Measurements from ENCODE around the gene MYO18A. TPM values are rescaled to one million over a fixed set of nuclear protein-coding genes. Genes with fewer than 3 reads are reported as not detected.
A peak's percentile ranks its signal among the peaks of the same experiment; 100 is the strongest.

MYO18A gene
- polyA plus RNA-seq, 1 donor (not counting 4 experiments of a cell fraction or from before 2014, with no cell fraction given) = 20.0 TPM

- no peak for DNase-seq (ENCODE audit: low read depth, low spot score)
- no peak overlapping the region for H2AFZ ChIP-seq (ENCODE audit: control insufficient read depth, low read length)
- dilution Hi-C loops (cut with MboI; ENCODE audit: extremely low pct_ligation_motif_present, low sequenced_read_pairs) = no loop called here
- TF ChIP-seq CTCF (optimal IDR thresholded peaks at IDR 0.05 in 1 of 3, IDR thresholded peaks at IDR 0.05 in 1 of 3, conservative IDR thresholded peaks at IDR 0.05 in 1 of 3; ENCODE audit: extremely low read depth in 1 of 3, insufficient read depth in 2 of 3, low read length in 3 of 3) (no peak), EZH2 (IDR thresholded peaks at IDR 0.05; ENCODE audit: low read length) (no peak)
- H3K27me3 ChIP-seq (ENCODE audit: control insufficient read depth, extremely low read depth, insufficient read depth, low read length) = peaks cover 23% of the 10 kb centered on the region
- H4K20me1 ChIP-seq (ENCODE audit: control insufficient read depth, extremely low read depth, insufficient read depth, low read length) = no peaks in the 10 kb centered on the region
- H3K9me1 ChIP-seq (ENCODE audit: control insufficient read depth, extremely low read depth, insufficient read depth, low read length) = no peaks in the 10 kb centered on the region
- H3K9ac ChIP-seq (ENCODE audit: control insufficient read depth, extremely low read depth, insufficient read depth, low read length) = no peak overlapping the region
- FAIRE-seq = no peak
- H3K4me1 ChIP-seq (ENCODE audit: control insufficient read depth, extremely low read depth, insufficient read depth, low read length) = peaks cover 6% of the 10 kb centered on the region
- peak overlapping the region; percentile 51 for H3K4me2 ChIP-seq (ENCODE audit: control insufficient read depth, extremely low read depth, insufficient read depth, low read depth, low read length)
- H3K79me2 ChIP-seq (ENCODE audit: control insufficient read depth, insufficient read depth, low read length) = no peaks in the 10 kb centered on the region
- no peaks in the 10 kb centered on the region for H3K36me3 ChIP-seq (ENCODE audit: control insufficient read depth in 2 of 2, extremely low read depth in 1 of 2, insufficient read depth in 2 of 2, low read length in 2 of 2)
- no peak overlapping the region for H3K4me3 ChIP-seq (ENCODE audit: control insufficient read depth in 2 of 3, extremely low read depth in 1 of 3, insufficient read depth in 2 of 3, low read depth in 1 of 3, low read length in 3 of 3)
- H3K9me3 ChIP-seq (ENCODE audit: control insufficient read depth, low read depth, low read length) = no peaks in the 10 kb centered on the region
- H3K27ac ChIP-seq (ENCODE audit: control insufficient read depth, insufficient read depth, low read length) = no peak overlapping the region
These were observed 110.6 kb downstream of the MYO18A start for GRCh38 chr17:29069526-29070041.

GRCh38 chr17:29068818-29069217 is 111.4 kb downstream of the MYO18A start:
- Histone ChIP-seq H2AFZ (ENCODE audit: control insufficient read depth, low read length) (no peak overlapping the region), H3K27me3 (ENCODE audit: control insufficient read depth, extremely low read depth, insufficient read depth, low read length) (peaks cover 23% of the 10 kb centered on the region), H3K9me3 (ENCODE audit: control insufficient read depth, low read depth, low read length) (no peaks in the 10 kb centered on the region), H3K4me3 (ENCODE audit: control insufficient read depth in 2 of 3, extremely low read depth in 1 of 3, insufficient read depth in 2 of 3, low read depth in 1 of 3, low read length in 3 of 3) (no peak overlapping the region), H3K9me1 (ENCODE audit: control insufficient read depth, extremely low read depth, insufficient read depth, low read length) (no peaks in the 10 kb centered on the region), H3K4me1 (ENCODE audit: control insufficient read depth, extremely low read depth, insufficient read depth, low read length) (peaks cover 6% of the 10 kb centered on the region), H3K79me2 (ENCODE audit: control insufficient read depth, insufficient read depth, low read length) (no peaks in the 10 kb centered on the region), H4K20me1 (ENCODE audit: control insufficient read depth, extremely low read depth, insufficient read depth, low read length) (no peaks in the 10 kb centered on the region), H3K36me3 (ENCODE audit: control insufficient read depth in 2 of 2, extremely low read depth in 1 of 2, insufficient read depth in 2 of 2, low read length in 2 of 2) (no peaks in the 10 kb centered on the region), H3K9ac (ENCODE audit: control insufficient read depth, extremely low read depth, insufficient read depth, low read length) (no peak overlapping the region), H3K4me2 (ENCODE audit: control insufficient read depth, extremely low read depth, insufficient read depth, low read depth, low read length) (no peak overlapping the region), H3K27ac (ENCODE audit: control insufficient read depth, insufficient read depth, low read length) (no peak overlapping the region)
- DNase-seq (ENCODE audit: low read depth, low spot score) (no peak), FAIRE-seq (no peak)
- dilution Hi-C loops (cut with MboI; ENCODE audit: extremely low pct_ligation_motif_present, low sequenced_read_pairs) = no loop called here
- TF ChIP-seq CTCF (optimal IDR thresholded peaks at IDR 0.05 in 1 of 3, IDR thresholded peaks at IDR 0.05 in 1 of 3, conservative IDR thresholded peaks at IDR 0.05 in 1 of 3; ENCODE audit: extremely low read depth in 1 of 3, insufficient read depth in 2 of 3, low read length in 3 of 3) = no peak
- TF ChIP-seq EZH2 (IDR thresholded peaks at IDR 0.05; ENCODE audit: low read length) = no peak

Data from keratinocyte (primary cell).